Epithelial cell of esophagus (primary cell): Measurements from ENCODE around the gene PAXX.

Experiments
- DNase-seq: peaks from one replicate; pipeline ENCODE4 v3.0.0; 2010; ENCODE audit warnings: low read depth
- H3K4me3 ChIP-seq: 2 replicates; pipeline ENCODE4 v1.5.1; 2011; ENCODE audit warnings: mild to moderate bottlenecking, low read length, control low read depth
- CTCF ChIP-seq: IDR thresholded peaks from 2 replicates; pipeline ENCODE4 v1.5.1; 2011; ENCODE audit warnings: low read depth, mild to moderate bottlenecking, low read length, control low read depth, inconsistent platforms; ENCODE audit not compliant: insufficient read depth; ENCODE audit errors: missing control alignments

Gene PAXX

DNA sequence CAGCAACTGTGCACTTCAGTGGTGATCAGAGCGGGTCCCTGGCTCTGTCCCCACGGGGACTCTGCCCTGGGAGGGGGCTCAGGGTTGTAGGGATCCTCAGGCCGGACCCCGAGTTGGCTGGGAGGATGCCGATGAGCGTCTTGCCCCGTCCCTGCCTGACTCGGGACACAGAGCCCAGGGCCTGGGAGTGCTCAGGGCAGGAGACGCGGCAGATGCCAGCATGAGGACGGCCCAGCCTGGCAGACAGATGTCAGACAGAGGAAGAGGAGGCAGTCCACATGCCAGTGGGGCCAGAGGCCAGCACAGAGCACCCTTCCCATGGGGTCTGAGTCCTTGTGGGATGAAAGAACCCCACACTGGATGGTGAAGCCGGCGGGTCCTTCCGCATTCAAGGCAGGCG, 28.9 kb upstream of the PAXX start:
- TF ChIP-seq CTCF: no peak
- DNase-seq: no peak
- H3K4me3 ChIP-seq: no peak overlapping the region

- DNase-seq: no peak
- no peak overlapping the region for H3K4me3 ChIP-seq
- no peak for TF ChIP-seq CTCF
Observed at GRCh38 chr9:136963751-136964150, 28.5 kb upstream of the PAXX start.

DNA sequence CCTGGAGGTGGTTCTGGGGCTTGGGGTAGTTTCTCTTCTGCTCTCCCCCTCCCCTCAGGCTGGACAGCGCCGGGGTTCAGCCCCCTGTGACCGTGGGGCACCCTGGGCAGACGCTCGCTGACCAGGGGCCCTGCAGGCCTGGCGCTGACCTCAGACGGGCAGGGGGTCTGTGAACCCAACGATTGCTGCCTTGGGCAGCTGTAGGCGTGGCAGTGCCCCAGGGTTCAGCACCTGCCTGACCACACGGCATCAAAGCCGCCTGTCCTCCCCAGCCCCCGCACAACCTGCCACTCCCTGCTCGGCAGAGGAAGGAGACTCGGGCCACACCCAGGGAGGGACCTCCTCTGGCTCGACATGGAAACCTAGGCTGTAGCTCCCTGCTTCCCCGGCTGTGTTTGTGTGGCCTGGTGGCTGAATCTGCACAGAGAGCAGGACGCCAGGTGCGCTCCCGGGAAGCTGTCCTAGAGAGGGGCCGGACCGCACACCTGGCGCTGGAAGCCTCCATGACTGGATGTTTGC, 28.0 kb upstream of the PAXX start:
- DNase-seq: peak; percentile 30
- no peak overlapping the region for H3K4me3 ChIP-seq
- no peak for TF ChIP-seq CTCF

DNA sequence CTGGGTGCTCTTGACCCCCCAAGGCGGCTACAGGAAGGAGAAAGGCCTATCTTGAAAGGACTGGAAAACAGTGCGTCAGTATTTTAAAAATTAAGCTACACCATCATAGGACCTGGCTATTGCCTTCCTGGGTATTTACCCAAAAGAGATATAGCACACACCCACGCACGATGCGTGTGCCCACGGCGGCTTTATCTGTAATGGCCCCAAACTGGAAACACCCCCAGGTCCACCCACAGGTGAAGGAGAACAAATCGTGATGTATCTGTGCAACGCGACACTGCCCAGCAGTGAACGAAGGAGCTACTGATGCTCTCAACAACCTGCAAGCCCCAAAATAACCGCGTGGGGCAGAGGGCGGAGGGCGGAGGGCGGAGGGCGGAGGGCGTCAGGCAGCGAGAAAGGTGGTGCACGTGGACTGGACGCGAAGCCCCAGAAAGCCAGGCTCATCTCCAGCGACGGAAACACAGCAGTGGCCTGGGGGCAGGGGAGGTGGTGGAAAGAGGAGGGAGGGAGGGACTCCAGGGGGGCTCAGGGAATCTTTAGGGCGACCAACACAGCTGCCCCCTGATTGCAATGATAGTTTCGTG, 27.3 kb upstream of the PAXX start:
- DNase-seq: no peak
- TF ChIP-seq CTCF: no peak
- no peak overlapping the region for H3K4me3 ChIP-seq

DNA sequence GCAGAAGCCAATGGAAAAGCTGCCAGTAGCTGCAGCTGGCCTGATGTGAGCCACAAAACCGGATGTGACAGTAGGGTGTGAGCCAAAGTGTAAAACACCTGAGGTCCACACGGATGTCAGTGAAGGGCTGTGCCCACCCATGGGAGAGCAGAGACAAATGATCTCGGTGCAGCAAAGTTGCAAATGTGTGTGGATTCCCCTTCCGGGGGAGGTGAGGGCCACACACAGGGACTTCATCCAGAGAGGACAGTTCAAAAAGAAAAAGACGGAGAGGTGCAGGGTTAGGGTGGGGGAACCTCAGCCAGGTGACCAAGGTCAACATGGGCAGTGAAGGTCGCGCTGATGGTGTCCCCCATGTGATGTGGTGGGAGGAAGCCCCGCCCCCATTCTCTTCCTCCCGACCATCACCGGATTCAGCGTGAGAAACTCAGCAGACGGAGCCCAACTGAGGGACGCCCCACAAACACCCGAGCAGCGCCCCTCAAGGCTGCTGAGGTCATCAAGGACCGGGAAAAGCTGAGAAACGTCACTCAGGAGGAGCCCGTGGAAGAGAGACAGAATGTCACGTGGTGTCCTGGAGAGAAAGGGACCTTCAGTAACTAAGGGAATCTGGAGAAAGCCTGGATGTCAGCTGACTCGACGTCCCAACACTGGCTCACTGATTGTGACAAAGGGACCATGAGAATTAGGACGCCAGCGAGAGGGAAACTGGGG, 26.3 kb upstream of the PAXX start:
- H3K4me3 ChIP-seq: no peak overlapping the region
- DNase-seq: no peak
- TF ChIP-seq CTCF: no peak

DNA sequence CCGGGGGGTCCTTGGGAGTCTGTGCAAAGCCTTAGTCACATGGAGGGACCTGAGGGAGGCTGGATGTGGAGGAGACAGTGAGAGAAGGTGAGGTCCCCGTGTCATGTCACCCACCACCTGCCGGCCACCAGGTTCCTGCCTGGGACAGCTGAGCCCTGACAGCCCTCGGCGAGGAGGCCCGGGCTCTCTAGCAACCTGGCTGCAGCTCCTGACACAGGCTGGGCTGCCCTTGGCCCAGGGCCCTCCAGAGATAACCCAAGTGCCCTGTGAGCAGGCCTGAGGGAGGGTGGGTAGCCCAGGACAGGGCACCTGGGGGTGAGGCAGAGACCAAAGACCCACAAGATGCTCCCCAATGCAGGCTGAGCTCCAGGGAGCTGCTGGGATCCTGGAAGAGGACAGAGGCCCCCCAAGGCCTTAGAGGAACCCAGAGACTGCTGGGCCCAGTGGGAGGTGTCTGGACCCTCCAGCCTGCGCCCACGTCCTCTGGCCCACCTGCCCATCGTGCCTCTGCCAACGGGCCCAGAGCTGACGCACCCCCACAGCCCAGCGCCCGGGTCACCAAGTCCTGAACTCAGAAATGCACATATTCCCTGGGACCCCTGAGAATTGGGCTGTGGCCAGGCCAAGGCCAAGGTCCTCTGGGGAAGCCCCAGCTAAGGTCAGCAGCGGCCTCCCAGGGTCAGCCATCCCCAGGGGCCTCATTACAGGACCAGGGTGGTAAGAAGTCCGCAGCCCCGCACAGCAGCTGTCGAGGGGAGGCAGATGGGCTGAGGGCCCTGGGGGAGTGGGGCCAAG, 23.7 kb upstream of the PAXX start:
- no peak overlapping the region for H3K4me3 ChIP-seq
- TF ChIP-seq CTCF: no peak
- DNase-seq: no peak
